Endodermal cell (in vitro differentiated cells): ENCODE data around the gene LARGE1. TPM values are rescaled to one million over a fixed set of nuclear protein-coding genes. Genes with fewer than 3 reads are reported as not detected.
A peak's percentile ranks its signal among the peaks of the same experiment; 100 is the strongest.

Source experiments
- DNase-seq: peaks from one replicate; pipeline ENCODE4 v3.0.0-alpha.2; 2017
- H3K27ac ChIP-seq: 2 replicates; pipeline ENCODE4 v1.5.1; 2013; ENCODE audit warnings: mild to moderate bottlenecking, low read depth, low read length, moderate library complexity
- H3K27me3 ChIP-seq: 2 replicates; pipeline ENCODE4 v1.6.1; 2013; ENCODE audit warnings: mild to moderate bottlenecking, low read length, moderate library complexity; ENCODE audit not compliant: insufficient read depth, control insufficient read depth, poor library complexity, severe bottlenecking
- H3K36me3 ChIP-seq: 2 replicates; pipeline ENCODE4 v1.7.0; 2013; ENCODE audit warnings: mild to moderate bottlenecking, low read length, moderate library complexity; ENCODE audit not compliant: control insufficient read depth, insufficient read depth
- H3K4me1 ChIP-seq: one replicate; pipeline ENCODE4 v1.7.0; 2013; ENCODE audit warnings: low read length; ENCODE audit not compliant: control insufficient read depth, insufficient read depth
- H3K4me3 ChIP-seq: 2 replicates; pipeline ENCODE4 v1.5.1; 2013; ENCODE audit warnings: mild to moderate bottlenecking, low read length, moderate library complexity
- H3K9ac ChIP-seq: 2 replicates; pipeline ENCODE4 v1.6.1; 2013; ENCODE audit warnings: mild to moderate bottlenecking, low read length, moderate library complexity; ENCODE audit not compliant: poor library complexity, severe bottlenecking; ENCODE audit errors: extremely low read depth
- H3K9me3 ChIP-seq: 2 replicates; pipeline ENCODE4 v1.6.1; 2013; ENCODE audit warnings: mild to moderate bottlenecking, low read length, moderate library complexity; ENCODE audit not compliant: control insufficient read depth
- H3K27ac Mint-ChIP-seq: 2 replicates; pipeline ENCODE4 v1.8.0; 2020; ENCODE audit warnings: mixed read lengths
- H3K27me3 Mint-ChIP-seq: 2 replicates; pipeline ENCODE4 v1.8.0; 2021; ENCODE audit warnings: mild to moderate bottlenecking, mixed read lengths; ENCODE audit not compliant: insufficient read depth
- H3K36me3 Mint-ChIP-seq: 2 replicates; pipeline ENCODE4 v1.8.0; 2020; ENCODE audit warnings: low read depth, mixed read lengths
- H3K4me1 Mint-ChIP-seq: 2 replicates; pipeline ENCODE4 v1.8.0; 2020; ENCODE audit warnings: mixed read lengths
- H3K4me3 Mint-ChIP-seq: 2 replicates; pipeline ENCODE4 v1.8.0; 2020; ENCODE audit warnings: mild to moderate bottlenecking, moderate library complexity, mixed read lengths
- H3K9me3 Mint-ChIP-seq: 2 replicates; pipeline ENCODE4 v1.8.0; 2020; ENCODE audit warnings: mild to moderate bottlenecking, mixed read lengths
- CTCF ChIP-seq: fragments of 200-600 bp; sonication (generic); conservative IDR thresholded peaks from 2 replicates; pipeline ENCODE4 v1.5.0; 2021; ENCODE audit warnings: antibody characterized with exemption, mild to moderate bottlenecking
- WGBS, 2 experiments: methylation state at CpG; one replicate each; pipeline versions ENCODE4 v1.1.5 to v1.1.7; 2013; ENCODE audit warnings: missing lambda C conversion rate in 2 of 2, mixed read lengths in 1 of 2; ENCODE audit not compliant: insufficient coverage in 1 of 2, insufficient read length in 1 of 2; 5-methylcytosine and 5-hydroxymethylcytosine counted together
- total RNA-seq, 2 donors: library from RNA; stranded (reverse); fragmentation: NEBNext Ultra II Directional in 1 of 2; extraction: Animal tissue kit (Norgen Biotek cat#: 25700) in 1 of 2; gene quantifications; 2 replicates in 1 of 2; 3 replicates in 1 of 2; pipeline ENCODE4 v1.2.1, GENCODE V29; 2021

Gene LARGE1
- total RNA-seq, 2 donors from 2014 or later = 17.5 to 24.3 TPM

GRCh38 chr22:33654173-33654895 lies 265.9 kb downstream of the LARGE1 start:
- Histone ChIP-seq H3K27ac (no peak overlapping the region), H3K4me1 (no peaks in the 10 kb centered on the region), H3K27me3 (no peaks in the 10 kb centered on the region), H3K36me3 (peaks cover 2% of the 10 kb centered on the region), H3K9me3 (peaks cover 15% of the 10 kb centered on the region), H3K4me3 (no peak overlapping the region), H3K9ac (no peak overlapping the region)
- peak; percentile 52 for DNase-seq
- no peak for TF ChIP-seq CTCF
- H3K4me1 Mint-ChIP-seq = peaks cover 2% of the 10 kb centered on the region
- no peaks in the 10 kb centered on the region for H3K36me3 Mint-ChIP-seq
- no peak overlapping the region for H3K27ac Mint-ChIP-seq
- H3K9me3 Mint-ChIP-seq = peaks cover 2% of the 10 kb centered on the region
- no peak overlapping the region for H3K4me3 Mint-ChIP-seq
- WGBS, 2 experiments = 73 to 83% methylated on average over 9 to 12 of the region's 12 CpGs
- no peaks in the 10 kb centered on the region for H3K27me3 Mint-ChIP-seq

GRCh38 chr22:33653532-33654063 lies 266.7 kb downstream of the LARGE1 start:
- Histone ChIP-seq H3K27me3 (no peaks in the 10 kb centered on the region), H3K36me3 (peaks cover 2% of the 10 kb centered on the region), H3K4me3 (no peak overlapping the region), H3K9ac (no peak overlapping the region), H3K9me3 (peaks cover 15% of the 10 kb centered on the region), H3K4me1 (no peaks in the 10 kb centered on the region), H3K27ac (no peak overlapping the region)
- Mint-ChIP-seq H3K27me3 (no peaks in the 10 kb centered on the region), H3K36me3 (no peaks in the 10 kb centered on the region), H3K9me3 (peaks cover 2% of the 10 kb centered on the region), H3K4me1 (peaks cover 2% of the 10 kb centered on the region), H3K27ac (no peak overlapping the region), H3K4me3 (no peak overlapping the region)
- DNase-seq = no peak
- 89 to 94% methylated on average over 4 to 8 of the region's 8 CpGs for WGBS, 2 experiments
- TF ChIP-seq CTCF = peak; percentile 24

- H3K36me3 Mint-ChIP-seq = no peaks in the 10 kb centered on the region
- H3K27ac Mint-ChIP-seq = no peak overlapping the region
Observed at GRCh38 chr22:33652615-33653014, 267.7 kb downstream of the LARGE1 start.

More at GRCh38 chr22:33652615-33653014, 267.7 kb downstream of the LARGE1 start:
- Histone ChIP-seq H3K27ac (no peak overlapping the region), H3K9me3 (peaks cover 15% of the 10 kb centered on the region), H3K27me3 (no peaks in the 10 kb centered on the region), H3K9ac (no peak overlapping the region), H3K4me1 (no peaks in the 10 kb centered on the region), H3K4me3 (no peak overlapping the region), H3K36me3 (peaks cover 2% of the 10 kb centered on the region)
- Mint-ChIP-seq H3K4me1 (peaks cover 1% of the 10 kb centered on the region), H3K27me3 (no peaks in the 10 kb centered on the region), H3K4me3 (no peak overlapping the region), H3K9me3 (peaks cover 2% of the 10 kb centered on the region)
- no peak for TF ChIP-seq CTCF
- 69 to 78% methylated on average over 4 to 5 of the region's 5 CpGs for WGBS, 2 experiments
- DNase-seq = no peak
